Activated naive CD4-positive, alpha-beta T cell (primary cell): ENCODE results near the gene PACRG.
"Not testable (repeated sequence)": the region's sequence is repeated elsewhere in the genome, so short reads cannot be mapped to it uniquely, and the experiment has no call there.

Experiments
- DNase-seq, 4 experiments: peaks; one replicate each; lab custom pipeline; 2025; lab: John Stamatoyannopoulos, UW

PACRG gene

DNA sequence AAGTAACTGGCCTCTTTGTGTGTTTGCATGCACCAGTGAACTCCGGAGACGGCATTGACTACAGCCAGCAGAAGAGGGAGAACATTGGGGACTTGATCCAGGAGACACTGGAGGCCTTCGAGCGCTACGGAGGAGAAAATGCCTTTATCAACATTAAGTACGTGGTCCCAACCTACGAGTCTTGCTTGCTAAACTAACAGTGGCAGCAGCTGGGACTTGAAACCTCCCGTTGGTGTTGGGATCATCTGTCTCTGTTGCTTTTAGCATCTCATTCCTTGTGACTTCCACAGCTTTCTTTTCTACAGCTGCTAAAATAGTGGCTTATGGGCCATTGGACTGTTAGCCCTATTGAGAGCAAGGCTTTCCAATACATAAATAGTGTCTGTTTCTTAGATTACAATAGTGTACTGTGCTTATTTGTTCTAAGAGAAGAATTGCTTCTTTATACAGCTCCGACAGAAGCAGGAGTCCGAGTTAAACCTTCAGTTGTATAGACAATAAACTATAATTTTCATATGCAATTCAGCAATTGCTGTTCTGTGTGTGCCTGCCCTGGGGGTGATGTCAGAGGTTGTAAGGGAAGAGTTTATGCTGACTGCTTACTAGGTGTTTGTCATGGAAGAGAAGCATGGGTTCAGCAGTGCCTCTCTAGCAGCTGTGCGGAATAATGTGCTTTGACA is 587.2 kb downstream of the PACRG start:
- no peak for DNase-seq

DNA sequence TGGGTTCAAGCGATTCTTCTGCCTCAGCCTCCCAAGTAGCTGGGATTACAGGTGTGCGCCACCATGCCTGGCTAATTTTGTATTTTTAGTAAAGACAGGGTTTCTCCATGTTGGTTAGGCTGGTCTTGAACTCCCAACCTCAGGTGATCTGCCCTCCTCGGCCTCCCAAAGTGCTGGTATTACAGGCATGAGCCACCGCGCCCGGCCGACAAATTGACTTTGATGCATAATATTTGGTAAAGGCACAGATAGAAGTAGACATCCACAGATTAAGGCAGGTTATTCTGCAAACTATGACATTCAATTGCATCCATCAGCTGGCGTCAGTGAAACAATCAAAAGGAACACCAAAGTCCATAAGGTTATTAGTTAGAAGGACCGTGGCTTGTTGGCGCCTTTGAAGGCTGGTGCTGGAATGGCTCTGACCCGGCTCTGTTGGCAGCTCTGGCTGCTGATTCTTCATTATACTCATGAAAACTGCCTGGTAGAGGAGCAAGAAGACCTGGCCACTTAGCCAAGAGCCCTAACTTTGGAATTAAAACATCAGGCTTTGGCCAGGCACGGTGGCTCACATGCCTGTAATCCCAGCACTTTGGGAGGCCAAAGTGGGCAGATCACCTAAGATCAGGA is 589.2 kb downstream of the PACRG start:
- not testable (repeated sequence) for DNase-seq

- DNase-seq = no peak
Measured at GRCh38 chr6:163318071-163318786, 590.5 kb downstream of the PACRG start.

DNA sequence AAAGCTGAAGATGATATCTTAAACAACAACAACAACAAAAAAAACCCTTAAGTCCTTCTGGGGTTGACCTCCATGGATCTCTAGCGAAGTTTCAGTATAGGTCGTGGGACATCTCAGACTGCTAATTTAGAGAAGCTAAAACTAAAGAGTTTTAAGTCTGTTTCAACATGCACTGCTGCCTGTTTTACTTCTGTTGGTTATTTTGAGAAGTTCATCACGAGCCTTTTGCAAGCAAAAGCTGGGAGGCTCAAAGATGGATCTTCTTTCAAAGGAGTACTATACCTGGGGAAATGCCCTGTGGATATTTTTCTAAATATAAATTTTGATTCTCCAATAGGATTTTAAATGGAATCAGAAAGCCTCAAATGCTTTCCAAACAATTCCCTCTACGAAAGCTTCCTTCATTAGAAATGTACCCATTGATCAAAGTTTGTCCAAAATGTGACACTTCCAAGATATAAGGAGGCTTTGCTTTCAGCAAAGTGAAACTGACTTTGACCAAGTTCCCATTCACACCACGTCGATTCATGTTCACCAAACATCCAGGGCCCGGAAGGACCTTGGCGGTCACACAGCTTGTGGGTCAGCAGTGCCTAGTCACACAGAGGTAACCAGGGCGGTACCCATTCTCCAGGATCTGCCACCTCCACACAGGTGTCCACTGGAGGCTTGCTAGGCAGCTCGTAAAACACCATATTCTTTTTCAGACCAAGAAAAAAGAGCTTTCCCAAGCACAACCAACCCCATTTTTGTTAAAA is 592.0 kb downstream of the PACRG start:
- no peak for DNase-seq

- DNase-seq = no peak
Measured at GRCh38 chr6:163320402-163320801, 592.6 kb downstream of the PACRG start.

- no peak for DNase-seq
Measured at GRCh38 chr6:163320804-163321203, 593.0 kb downstream of the PACRG start.

DNA sequence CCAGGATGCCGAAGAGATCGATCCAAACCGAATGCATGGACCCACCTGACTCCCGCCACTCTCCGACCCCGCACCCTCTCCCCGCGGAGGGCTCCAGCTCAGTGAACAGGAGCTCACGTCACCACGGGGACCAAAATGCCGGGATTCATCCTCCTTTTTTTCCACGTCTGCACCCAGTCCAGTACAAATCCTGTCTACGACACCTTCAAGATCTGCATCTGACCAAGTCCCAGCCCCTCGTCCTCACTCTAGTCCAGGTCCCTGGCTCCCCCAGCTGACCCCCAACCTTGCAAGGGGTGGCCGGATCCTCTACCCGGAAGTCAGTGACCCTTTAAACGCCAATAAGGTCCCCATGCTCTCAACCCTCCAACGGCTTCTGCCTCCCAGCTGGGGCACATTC is 593.9 kb downstream of the PACRG start:
- DNase-seq = no peak

GRCh38 chr6:163323274-163323673 is 595.5 kb downstream of the PACRG start:
- no peak for DNase-seq

DNA sequence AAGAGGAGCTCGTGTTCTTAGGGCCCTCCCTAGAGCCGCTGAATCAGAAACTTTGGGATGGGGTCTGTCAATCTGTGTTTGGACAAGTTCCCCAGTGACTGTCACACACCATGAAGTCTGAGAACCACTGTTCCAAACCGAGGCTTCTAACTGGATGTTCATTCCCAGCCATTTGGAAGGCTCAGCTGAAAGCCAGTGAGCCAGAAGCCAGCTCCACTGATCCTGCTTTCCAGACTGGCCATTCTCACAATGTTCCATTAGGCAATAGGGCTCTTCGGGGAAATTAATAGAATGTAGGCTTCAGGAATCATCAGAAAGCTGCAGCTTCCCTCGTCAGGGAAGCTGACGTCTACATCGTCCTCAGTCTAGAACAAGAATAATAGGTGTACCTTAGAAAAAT is 595.9 kb downstream of the PACRG start:
- no peak for DNase-seq

- DNase-seq = no peak
Measured at GRCh38 chr6:163324326-163324687, 596.5 kb downstream of the PACRG start.

DNA sequence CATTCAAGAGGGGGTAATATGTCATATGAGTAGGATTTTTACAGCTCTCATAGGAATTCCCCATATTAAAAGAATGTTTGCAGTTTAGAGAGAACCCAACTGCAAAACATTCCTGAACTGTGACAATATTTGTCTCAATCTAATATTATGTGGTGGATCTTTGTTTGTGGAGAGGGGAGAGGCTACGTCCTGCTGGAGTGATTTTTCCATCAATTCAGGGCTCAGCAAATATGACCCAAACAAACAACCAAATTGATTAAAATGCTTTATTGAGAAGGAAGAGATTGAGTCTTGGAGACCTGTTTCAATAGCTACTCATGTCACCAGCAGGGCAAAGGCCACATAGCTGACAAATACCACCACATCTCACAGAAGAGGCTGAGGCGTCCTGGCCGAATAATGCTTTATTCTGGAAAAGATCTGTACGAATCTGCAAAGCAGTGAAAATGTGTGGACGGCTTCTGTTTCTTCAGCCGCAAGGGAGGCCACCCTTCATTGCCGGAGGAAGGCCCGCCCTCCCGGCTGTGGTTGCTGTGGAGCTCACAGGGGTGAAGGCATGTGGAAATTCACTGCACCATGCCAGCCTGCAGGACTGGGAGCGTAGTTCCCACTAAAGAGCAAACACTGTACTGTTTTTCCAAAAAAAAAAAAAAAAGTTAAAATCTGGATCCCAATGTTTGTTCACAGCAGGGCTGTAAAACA is 597.1 kb downstream of the PACRG start:
- DNase-seq = no peak

GRCh38 chr6:163325390-163325784 is 597.6 kb downstream of the PACRG start:
- DNase-seq = no peak

GRCh38 chr6:163327165-163327880 is 599.5 kb downstream of the PACRG start:
- no peak for DNase-seq

DNA sequence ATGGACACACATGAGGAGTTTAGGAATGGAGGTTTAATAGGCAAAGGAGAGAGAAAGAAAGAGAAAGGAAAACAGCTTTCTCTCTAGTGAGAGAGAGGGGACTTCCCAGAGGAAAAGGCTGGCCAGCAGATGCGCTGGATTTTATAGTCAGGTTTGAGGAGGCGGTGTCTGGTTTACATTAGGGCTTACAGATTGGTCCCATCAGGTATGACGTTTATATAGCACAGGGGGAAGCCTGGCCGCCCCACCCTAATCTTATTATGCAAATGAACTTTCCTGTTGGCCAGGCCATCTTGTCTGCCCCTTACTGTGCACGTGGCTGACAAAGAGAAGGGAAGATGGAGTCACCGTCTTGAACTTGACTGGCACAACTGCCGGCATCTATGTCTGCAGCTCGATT is 600.1 kb downstream of the PACRG start:
- no peak for DNase-seq

GRCh38 chr6:163328411-163328810 is 600.6 kb downstream of the PACRG start:
- DNase-seq = no peak

DNA sequence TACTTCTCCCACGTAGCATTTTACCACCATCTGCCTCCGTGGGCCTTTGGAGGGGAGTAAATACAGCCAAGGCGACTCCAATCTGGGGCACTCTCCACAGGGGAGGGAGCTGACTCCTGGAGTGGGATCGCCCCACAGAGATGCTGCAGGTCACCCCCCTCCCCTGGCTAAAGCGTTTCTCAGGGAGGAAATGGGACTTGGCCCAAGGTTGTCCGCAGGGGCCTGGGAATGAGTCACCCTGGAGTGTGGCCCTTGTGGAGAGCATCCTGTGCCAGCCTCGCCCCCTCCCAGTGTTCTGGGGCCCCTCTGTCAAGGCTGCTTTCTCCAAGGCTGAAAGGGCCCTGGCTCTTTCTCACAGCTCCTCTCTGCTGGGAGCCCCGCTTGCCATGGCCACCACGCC is 602.2 kb downstream of the PACRG start:
- no peak for DNase-seq

GRCh38 chr6:163331245-163331644 is 603.5 kb downstream of the PACRG start:
- DNase-seq = no peak

- no peak for DNase-seq
Measured at GRCh38 chr6:163332575-163332974, 604.8 kb downstream of the PACRG start.

DNA sequence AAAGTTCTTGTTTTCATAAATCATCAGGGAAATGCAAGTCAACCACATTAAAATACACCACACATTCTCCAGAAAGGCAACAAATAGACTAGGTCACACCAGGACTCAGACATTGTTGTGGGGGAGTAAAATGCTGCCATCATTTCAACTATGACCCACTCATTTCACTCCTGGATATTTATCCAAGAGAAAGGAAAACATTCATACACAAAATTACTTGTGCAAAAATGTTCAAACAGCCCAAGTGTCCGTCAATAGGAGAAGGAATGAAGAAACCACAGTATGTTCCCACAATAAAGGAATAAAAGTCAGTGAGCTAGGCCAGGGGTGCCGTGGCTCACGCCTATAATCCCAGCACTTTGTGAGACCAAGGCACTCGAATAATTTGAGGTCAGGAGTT is 605.3 kb downstream of the PACRG start:
- DNase-seq = no peak

GRCh38 chr6:163333701-163334663 is 606.2 kb downstream of the PACRG start:
- DNase-seq = no peak
